G401.6 (cell line): Measurements from ENCODE around the gene TOGARAM2.

Experiments used
- FAIRE-seq: peaks from 2 replicates; lab custom pipeline; 2012; peaks lifted over from hg19 to GRCh38; lab: Jason Lieb, UNC

TOGARAM2 gene

GRCh38 chr2:29023188-29023587 is 42.1 kb downstream of the TOGARAM2 start:
- no peak for FAIRE-seq

GRCh38 chr2:29024882-29025430 is 43.9 kb downstream of the TOGARAM2 start:
- no peak for FAIRE-seq

DNA sequence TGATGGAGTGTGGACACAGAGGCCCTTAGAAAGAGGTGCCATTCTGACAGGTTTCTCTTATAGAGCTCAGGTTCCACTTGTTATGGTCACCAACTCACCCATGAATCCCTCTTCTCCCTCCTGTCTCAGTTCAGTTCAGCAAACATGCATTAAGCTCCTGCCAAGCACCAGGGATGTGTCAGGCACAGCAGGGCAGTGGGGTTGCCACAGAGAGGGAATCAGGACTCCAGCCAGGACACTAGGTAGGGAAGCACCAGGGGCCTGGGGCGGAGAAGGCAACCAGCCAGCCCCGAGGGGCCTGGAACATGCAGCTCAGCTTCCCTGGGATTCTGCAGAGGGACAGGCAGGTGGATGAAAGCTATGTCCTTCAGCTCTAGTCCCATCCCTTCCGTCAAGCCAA is 44.6 kb downstream of the TOGARAM2 start:
- no peak for FAIRE-seq

DNA sequence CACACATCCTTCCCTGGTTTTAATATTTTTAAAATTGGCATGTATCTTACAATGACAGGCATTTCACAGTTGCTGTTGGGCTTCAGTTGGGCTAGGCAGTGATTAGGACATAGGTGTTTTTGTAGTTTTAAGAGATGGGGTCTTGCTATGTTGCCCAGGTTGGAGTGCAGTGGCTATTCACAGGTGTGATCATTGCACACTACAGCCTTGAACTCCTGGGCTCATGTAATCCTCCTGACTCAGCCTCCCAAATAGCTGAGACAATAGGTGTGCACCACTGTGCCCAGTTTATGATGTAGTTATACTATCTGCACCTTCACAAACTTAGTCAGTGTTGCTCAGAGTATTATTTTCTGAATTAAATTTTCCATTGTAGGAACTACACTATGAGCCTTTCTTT is 49.9 kb downstream of the TOGARAM2 start:
- no peak for FAIRE-seq

- no peak for FAIRE-seq
These were observed 51.1 kb downstream of the TOGARAM2 start for GRCh38 chr2:29032189-29032588.

DNA sequence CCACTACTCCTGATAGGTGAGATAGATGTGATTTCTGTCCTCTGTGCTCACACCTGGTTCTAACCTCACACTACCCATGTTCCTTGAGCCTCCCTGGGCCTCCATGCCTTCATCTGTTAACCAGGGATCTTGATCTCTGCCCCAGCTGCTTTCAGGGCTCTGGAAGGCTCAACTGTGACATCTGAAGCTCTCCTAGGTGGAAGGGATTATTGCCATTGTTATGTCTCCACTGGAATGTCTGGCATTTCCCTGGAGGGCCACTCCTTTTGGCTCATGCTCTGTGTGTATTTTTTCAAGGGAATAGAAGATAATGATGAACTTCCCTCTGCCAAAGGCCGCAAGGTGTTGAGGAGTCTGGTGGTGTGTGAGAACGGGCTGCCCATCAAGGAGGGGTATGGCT is 52.1 kb downstream of the TOGARAM2 start:
- FAIRE-seq, result no peak

DNA sequence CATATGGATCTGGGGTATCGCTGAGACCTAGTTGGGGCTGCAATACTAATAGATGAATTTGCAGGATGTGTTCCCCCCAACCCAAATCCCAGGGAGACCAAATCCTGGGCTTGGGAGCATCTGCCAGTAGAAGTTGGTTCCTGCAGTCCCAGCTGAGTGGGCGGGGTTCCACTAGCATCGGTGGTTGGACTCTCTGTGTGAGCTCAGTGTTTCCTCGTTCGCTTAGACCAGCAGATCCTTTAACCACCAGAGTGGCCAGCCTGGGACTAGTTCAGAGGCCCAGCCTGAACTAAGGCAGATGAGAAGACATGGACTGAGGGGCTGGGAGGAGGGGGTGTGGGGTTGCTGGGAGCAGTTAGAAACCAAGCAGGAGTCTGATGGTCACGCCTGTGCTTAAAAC is 52.6 kb downstream of the TOGARAM2 start:
- FAIRE-seq, result no peak

- FAIRE-seq, result no peak
These were observed 54.1 kb downstream of the TOGARAM2 start for GRCh38 chr2:29035016-29035745.

- no peak for FAIRE-seq
These were observed 58.8 kb downstream of the TOGARAM2 start for GRCh38 chr2:29039718-29040480.

- no peak for FAIRE-seq
These were observed 59.5 kb downstream of the TOGARAM2 start for GRCh38 chr2:29040552-29040951.

DNA sequence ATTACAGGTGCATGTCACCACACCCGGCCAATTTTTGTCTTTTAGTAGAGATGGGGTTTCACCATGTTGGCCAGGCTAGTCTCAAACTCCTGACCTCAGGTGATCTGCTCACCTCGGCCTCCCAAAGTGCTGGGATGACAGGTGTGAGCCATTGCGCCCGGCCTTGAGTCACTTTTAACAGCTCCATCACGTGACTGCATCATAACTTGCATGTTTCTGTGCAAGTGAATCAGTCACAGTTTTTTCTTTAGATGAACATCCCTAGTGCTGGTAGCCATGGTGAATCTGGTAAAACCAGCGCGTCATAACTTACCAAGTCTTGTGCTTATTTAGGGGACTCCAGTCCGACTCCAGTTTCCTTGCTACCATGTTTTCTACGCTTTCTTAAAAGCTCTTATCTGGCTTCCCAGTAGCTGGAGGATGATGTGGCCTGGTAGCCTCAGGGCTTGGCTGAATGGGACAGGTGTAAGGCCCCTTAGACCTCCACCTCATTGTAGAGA is 60.1 kb downstream of the TOGARAM2 start:
- no peak for FAIRE-seq

DNA sequence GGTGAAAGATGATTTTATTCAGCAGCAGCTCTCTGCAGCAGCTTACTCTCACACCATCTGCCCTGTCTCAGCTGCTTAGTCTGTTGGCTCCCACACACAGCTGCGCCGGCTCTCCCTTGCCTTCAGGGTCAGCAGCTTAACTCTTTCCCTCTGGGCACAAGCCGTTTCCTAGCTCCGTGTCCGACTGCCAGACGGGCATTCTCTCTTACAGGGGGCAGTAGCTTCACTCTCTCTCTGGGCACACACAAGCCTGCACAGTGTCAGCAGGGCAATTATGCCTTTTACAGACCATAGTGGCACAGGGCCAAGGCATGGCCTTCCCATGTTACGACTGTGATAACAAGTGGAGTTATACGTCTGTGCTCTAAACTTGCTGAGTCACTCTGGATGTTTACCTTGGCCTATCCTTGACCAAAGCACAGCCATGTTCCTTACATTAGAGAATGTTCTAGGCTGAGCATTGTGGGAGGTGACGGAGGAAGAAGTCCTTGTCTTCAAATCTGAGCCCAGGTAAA is 61.5 kb downstream of the TOGARAM2 start:
- no peak for FAIRE-seq

DNA sequence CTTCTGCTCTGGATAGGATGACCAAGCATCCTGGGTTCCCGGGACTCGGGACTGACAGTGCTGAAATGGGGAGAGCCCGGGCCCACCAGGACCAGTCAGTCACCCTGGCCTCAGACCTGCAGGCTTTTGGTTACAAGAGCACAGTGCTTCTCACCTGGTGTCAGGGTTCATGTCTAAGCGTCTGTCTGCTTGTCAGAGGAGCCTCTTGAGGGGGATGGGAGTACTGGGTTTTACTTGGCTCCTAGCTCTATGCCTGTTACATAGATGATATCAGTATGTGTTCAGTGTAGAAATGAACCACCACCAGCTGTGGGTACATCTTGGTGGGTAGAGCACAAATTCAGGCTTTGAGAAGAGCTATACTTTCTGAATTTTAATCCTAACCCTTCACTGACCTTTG is 63.4 kb downstream of the TOGARAM2 start:
- no peak for FAIRE-seq

DNA sequence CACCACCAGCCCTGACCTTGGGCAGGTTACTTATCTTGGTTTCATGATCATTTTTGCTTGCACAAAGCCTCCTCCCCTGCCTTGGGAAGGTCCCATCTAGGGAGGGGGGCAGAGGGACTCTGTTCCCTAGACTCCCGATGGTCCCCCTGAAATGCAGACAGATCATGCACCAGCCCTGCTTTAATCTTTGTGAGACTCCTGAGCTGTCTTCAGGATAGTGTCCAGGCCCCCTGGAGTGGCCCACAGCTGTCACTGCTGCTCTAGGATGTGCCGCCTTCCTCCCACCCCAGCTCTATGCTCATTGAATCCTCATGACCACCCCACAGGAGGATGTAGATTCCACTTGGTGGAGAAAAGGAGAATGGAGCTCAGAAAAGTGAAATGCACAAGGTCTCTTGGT is 65.2 kb downstream of the TOGARAM2 start:
- no peak for FAIRE-seq

DNA sequence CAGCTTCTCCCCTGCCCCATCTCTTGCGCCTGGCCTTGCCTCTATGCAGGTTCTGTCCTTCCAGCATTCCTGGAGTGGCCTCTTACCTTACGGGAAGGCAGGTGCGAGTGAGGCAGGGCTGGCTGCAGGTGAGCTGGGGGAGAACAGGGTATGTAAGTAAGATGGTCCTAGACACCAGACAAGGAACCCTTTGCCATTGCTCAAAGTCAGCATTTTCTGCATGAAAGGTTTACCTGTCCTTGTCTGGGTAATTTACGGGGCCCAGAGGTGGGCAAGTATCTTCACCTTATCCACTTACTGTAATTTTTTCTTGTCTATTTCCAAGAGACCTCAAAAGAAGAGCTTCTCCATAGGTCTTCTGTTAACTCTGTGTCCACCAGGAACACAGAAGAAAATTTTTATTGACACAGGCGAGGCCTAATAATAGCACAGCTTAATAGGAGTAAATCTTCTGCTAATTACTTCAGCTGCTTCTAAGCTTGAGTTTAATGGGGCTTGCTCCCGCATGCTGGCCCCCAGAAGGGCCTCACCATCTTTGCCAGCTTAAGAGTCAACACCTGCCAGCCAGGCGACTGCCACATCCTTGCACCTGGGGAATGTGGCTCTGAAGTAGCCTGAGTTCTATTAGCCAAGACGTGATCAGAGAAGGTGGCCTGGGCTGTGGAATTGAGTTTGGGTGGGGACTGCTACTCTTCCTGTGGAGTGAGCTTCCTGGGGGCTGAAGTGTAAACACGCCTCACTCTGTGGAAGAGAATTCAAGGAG is 66.2 kb downstream of the TOGARAM2 start:
- FAIRE-seq, result no peak

GRCh38 chr2:29050591-29050990 is 69.5 kb downstream of the TOGARAM2 start:
- FAIRE-seq, result no peak

GRCh38 chr2:29051730-29052129 is 70.6 kb downstream of the TOGARAM2 start:
- no peak for FAIRE-seq

- no peak for FAIRE-seq
These were observed 71.7 kb downstream of the TOGARAM2 start for GRCh38 chr2:29052807-29053206.

DNA sequence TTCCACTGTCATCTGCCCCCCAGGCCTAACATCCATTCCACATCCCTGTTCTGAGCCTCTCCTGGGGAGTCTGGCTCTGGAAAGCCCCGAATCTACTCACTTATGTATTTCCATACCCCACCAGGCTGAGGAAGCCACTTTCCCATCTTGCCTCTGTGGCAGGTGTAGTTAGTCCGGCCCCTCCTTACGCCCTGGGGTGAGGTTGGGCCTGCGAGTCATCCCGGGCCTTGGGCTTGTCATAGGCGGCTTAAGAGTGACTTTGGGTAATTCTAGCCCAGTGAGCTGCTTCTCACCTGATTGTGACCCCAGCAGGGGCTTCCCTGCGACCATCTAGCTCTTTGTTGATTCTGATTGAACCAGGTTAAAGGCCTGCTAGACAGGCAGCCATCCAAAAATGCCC is 72.1 kb downstream of the TOGARAM2 start:
- no peak for FAIRE-seq

DNA sequence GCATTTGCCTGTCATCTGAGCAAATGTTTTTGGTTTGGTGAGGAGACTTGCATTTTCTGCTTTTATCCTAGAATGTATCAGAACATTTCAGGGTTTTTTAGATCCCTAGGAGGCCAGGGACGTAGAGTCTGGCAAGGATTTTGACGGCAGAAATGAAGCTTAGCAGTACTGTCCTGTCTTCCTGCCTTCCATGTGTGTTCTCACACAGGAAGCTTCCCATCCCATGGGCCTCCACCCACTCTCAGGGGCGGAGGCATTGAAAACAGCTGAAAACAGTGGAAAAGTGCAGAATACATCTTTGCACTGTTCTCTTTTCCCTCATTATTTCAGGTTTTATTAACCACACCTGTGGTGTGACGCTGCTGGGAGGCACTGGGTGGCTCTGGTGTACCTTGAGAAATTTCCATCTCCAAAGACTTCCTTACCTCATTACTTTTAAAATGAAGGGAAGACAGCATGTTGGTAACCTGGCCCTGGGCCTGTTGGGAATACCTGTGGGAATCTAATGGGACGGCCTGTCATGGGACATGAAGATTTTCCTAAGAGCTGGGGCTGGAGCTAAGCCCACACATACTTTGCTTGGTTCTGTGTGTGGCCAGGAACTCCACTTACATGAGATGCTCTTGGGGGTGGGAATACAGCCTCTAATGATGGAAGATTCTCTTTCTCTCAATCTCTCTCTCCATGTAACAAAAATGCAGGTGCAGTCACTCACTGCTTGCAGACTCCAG is 72.7 kb downstream of the TOGARAM2 start:
- no peak for FAIRE-seq

DNA sequence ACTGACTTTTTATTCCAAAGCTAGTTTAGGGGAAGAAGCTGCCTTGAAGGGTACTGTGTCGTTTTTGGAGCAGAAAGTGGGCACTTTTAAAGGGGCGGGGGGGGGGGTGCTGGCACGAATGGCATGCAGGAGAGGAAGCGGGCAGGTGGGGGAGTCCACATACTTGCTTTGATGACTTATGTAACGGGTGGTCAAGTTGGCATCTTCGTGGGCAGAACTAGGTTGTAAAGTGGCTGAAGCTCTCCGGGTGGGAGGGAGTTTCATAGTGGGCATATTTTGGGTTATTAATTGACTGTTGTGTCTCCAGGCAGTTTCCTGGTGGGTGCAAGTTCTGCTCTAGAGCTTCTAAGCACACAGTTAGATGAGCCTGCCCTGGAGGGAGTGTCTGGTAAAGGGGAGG is 73.3 kb downstream of the TOGARAM2 start:
- no peak for FAIRE-seq

- no peak for FAIRE-seq
These were observed 74.5 kb downstream of the TOGARAM2 start for GRCh38 chr2:29055601-29056000.
